H9 (cell line): Measurements from ENCODE around the gene OR6N1. TPM values are rescaled to one million over a fixed set of nuclear protein-coding genes. Genes with fewer than 3 reads are reported as not detected.

ENCODE experiments used
- DNase-seq: peaks from one replicate; pipeline ENCODE4 v3.0.0-alpha.2; 2017
- H2AFZ ChIP-seq: one replicate; pipeline ENCODE4 v1.6.1; 2013; ENCODE audit warnings: mild to moderate bottlenecking, low read length, control low read depth, moderate library complexity
- H2AK5ac ChIP-seq: 2 replicates; pipeline ENCODE4 v1.6.1; 2013; ENCODE audit warnings: low read length, control low read depth, mixed read lengths; ENCODE audit not compliant: insufficient read length
- H2BK120ac ChIP-seq: one replicate; pipeline ENCODE4 v1.6.1; 2013; ENCODE audit warnings: low read depth, mild to moderate bottlenecking, low read length, control low read depth, inconsistent platforms; ENCODE audit not compliant: poor library complexity, severe bottlenecking
- H2BK12ac ChIP-seq: 2 replicates; pipeline ENCODE4 v1.6.1; 2013; ENCODE audit warnings: low read length, control low read depth, mixed read lengths, low read depth; ENCODE audit not compliant: insufficient read length
- H2BK15ac ChIP-seq: 2 replicates; pipeline ENCODE4 v1.6.1; 2013; ENCODE audit warnings: low read depth, low read length, control low read depth
- H2BK20ac ChIP-seq: one replicate; pipeline ENCODE4 v1.6.1; 2013; ENCODE audit warnings: low read depth, mild to moderate bottlenecking, low read length, control low read depth, inconsistent platforms; ENCODE audit not compliant: poor library complexity, severe bottlenecking
- H2BK5ac ChIP-seq: 2 replicates; pipeline ENCODE4 v1.6.1; 2013; ENCODE audit warnings: low read length, control low read depth, mixed read lengths; ENCODE audit not compliant: insufficient read length
- H3K14ac ChIP-seq: 2 replicates; pipeline ENCODE4 v1.6.1; 2013; ENCODE audit warnings: low read length, control low read depth; ENCODE audit not compliant: insufficient read depth
- H3K18ac ChIP-seq: 2 replicates; pipeline ENCODE4 v1.6.1; 2013; ENCODE audit warnings: low read depth, mild to moderate bottlenecking, mixed read lengths, low read length, control low read depth; ENCODE audit not compliant: insufficient read length
- H3K23ac ChIP-seq: 2 replicates; pipeline ENCODE4 v1.6.1; 2013; ENCODE audit warnings: low read length, control low read depth, mixed read lengths, low read depth; ENCODE audit not compliant: insufficient read length
- H3K23me2 ChIP-seq: 2 replicates; pipeline ENCODE4 v1.6.1; 2013; ENCODE audit warnings: low read depth, mild to moderate bottlenecking, mixed read lengths, low read length, control low read depth; ENCODE audit not compliant: insufficient read length, poor library complexity, severe bottlenecking
- H3K27ac ChIP-seq: 2 replicates; pipeline ENCODE4 v1.5.1; 2013; ENCODE audit warnings: low read length, control low read depth, mixed read lengths, low read depth; ENCODE audit not compliant: insufficient read length
- H3K27me3 ChIP-seq: 2 replicates; pipeline ENCODE4 v1.6.1; 2013; ENCODE audit warnings: low read length, control low read depth, inconsistent platforms; ENCODE audit not compliant: insufficient read depth
- H3K4ac ChIP-seq: 2 replicates; pipeline ENCODE4 v1.6.1; 2013; ENCODE audit warnings: low read depth, mild to moderate bottlenecking, control low read depth, inconsistent platforms, low read length, moderate library complexity
- H3K4me1 ChIP-seq: 2 replicates; pipeline ENCODE4 v1.6.1; 2013; ENCODE audit warnings: low read length, control low read depth, inconsistent platforms; ENCODE audit not compliant: insufficient read depth
- H3K4me2 ChIP-seq: 2 replicates; pipeline ENCODE4 v1.6.1; 2013; ENCODE audit warnings: low read length, control low read depth, mixed read lengths; ENCODE audit not compliant: insufficient read length, insufficient read depth
- H3K56ac ChIP-seq: 2 replicates; pipeline ENCODE4 v1.6.1; 2013; ENCODE audit warnings: low read depth, mild to moderate bottlenecking, mixed read lengths, low read length, control low read depth; ENCODE audit not compliant: insufficient read length
- H3K79me1 ChIP-seq: 2 replicates; pipeline ENCODE4 v1.6.1; 2013; ENCODE audit warnings: low read depth, mild to moderate bottlenecking, moderate library complexity, low read length, control low read depth, inconsistent platforms; ENCODE audit not compliant: insufficient read depth, poor library complexity, severe bottlenecking
- H3K79me2 ChIP-seq: 2 replicates; pipeline ENCODE4 v1.6.1; 2013; ENCODE audit warnings: low read length, control low read depth, inconsistent platforms; ENCODE audit not compliant: insufficient read depth
- H3K9ac ChIP-seq: 2 replicates; pipeline ENCODE4 v1.6.1; 2013; ENCODE audit warnings: low read length, control low read depth, mixed read lengths; ENCODE audit not compliant: insufficient read length; ENCODE audit errors: extremely low read depth
- H3K9me3 ChIP-seq: one replicate; pipeline ENCODE4 v1.6.1; 2013; ENCODE audit warnings: low read depth, low read length, inconsistent platforms; ENCODE audit not compliant: control insufficient read depth
- H3T11ph ChIP-seq: one replicate; pipeline ENCODE4 v1.6.1; 2013; ENCODE audit warnings: mild to moderate bottlenecking, low read length, control low read depth, inconsistent platforms
- H4K20me1 ChIP-seq: one replicate; pipeline ENCODE4 v1.6.1; 2013; ENCODE audit not compliant: control insufficient read depth, insufficient read length, insufficient read depth
- H4K5ac ChIP-seq: 2 replicates; pipeline ENCODE4 v1.6.1; 2013; ENCODE audit warnings: low read depth, mild to moderate bottlenecking, mixed read lengths, low read length, control low read depth; ENCODE audit not compliant: insufficient read length
- H4K8ac ChIP-seq: replicated peaks from 2 replicates; pipeline ENCODE4 v1.6.1; 2013; ENCODE audit warnings: low read length, control low read depth, mixed read lengths, low read depth; ENCODE audit not compliant: insufficient read length
- H4K91ac ChIP-seq: 2 replicates; pipeline ENCODE4 v1.6.1; 2013; ENCODE audit warnings: low read depth, mild to moderate bottlenecking, moderate library complexity, mixed read lengths, low read length, control low read depth; ENCODE audit not compliant: insufficient read length
- H3K27ac Mint-ChIP-seq, 3 experiments: 2 replicates in 2 of 3; 3 replicates in 1 of 3; pipeline ENCODE4 v1.8.0; 2020 to 2021; ENCODE audit warnings: mixed read lengths in 3 of 3, mild to moderate bottlenecking in 1 of 3, moderate library complexity in 1 of 3
- H3K27me3 Mint-ChIP-seq: 2 replicates; pipeline ENCODE4 v1.8.0; 2021; ENCODE audit warnings: low read depth, mild to moderate bottlenecking, moderate library complexity, mixed read lengths
- H3K36me3 Mint-ChIP-seq, 3 experiments: 2 replicates in 2 of 3; 3 replicates in 1 of 3; pipeline ENCODE4 v1.8.0; 2020 to 2021; ENCODE audit warnings: low read depth in 3 of 3, mixed read lengths in 3 of 3; ENCODE audit not compliant: insufficient read depth in 1 of 3
- H3K4me1 Mint-ChIP-seq, 2 experiments: 2 replicates each; pipeline ENCODE4 v1.8.0; 2020; ENCODE audit warnings: mixed read lengths in 2 of 2
- H3K4me3 Mint-ChIP-seq, 2 experiments: 2 replicates in 1 of 2; 3 replicates in 1 of 2; pipeline ENCODE4 v1.8.0; 2020 to 2021; ENCODE audit warnings: mild to moderate bottlenecking in 2 of 2, mixed read lengths in 2 of 2, moderate library complexity in 1 of 2
- H3K9me3 Mint-ChIP-seq, 2 experiments: 2 replicates in 1 of 2; 3 replicates in 1 of 2; pipeline ENCODE4 v1.8.0; 2020; ENCODE audit warnings: mild to moderate bottlenecking in 2 of 2, mixed read lengths in 2 of 2, moderate library complexity in 1 of 2
- WGBS: extraction: QIAGEN DNeasy Blood & Tissue Kit; methylation state at CpG from one replicate; pipeline ENCODE4 v1.1.7; 2013; ENCODE audit warnings: missing lambda C conversion rate, low lambda C conversion rate, mixed read lengths; ENCODE audit not compliant: insufficient read length; ENCODE audit errors: extremely low coverage; 5-methylcytosine and 5-hydroxymethylcytosine counted together
- total RNA-seq: library from RNA; stranded (reverse); gene quantifications from 2 replicates; pipeline ENCODE4 v1.2.1, GENCODE V29; 2021
- TF ChIP-seq, protein P1 (sequence below): fragments of 200-600 bp; sonication (generic); conservative IDR thresholded peaks from 3 replicates; pipeline ENCODE4 v1.8.0; 2021; ENCODE audit warnings: antibody characterized with exemption, mild to moderate bottlenecking

Gene OR6N1
- total RNA-seq, 1 experiment from 2014 or later: not detected

DNA sequence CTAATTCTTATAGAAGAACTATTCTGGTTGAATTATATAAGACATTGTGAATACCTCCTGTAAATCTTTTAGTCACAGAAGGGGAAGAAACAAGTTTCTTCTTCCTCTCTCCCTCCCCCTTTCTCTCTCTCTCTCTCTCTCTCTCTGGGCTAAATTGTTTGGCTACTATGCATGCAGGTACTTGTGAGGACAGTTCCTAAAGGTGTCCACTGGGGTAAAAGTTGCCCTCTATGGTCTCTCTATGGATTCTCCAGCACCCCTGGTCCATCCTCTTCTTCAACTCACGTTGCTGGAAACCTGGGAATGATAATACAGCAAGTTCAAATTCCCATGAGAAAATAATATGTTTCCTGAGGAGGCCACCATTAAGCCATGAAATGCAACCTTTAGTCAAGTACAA, 57.2 kb downstream of the OR6N1 start:
- Histone ChIP-seq H4K91ac (no peak overlapping the region), H2BK5ac (no peak overlapping the region), H2AK5ac (no peak overlapping the region), H3K79me2 (no peaks in the 10 kb centered on the region), H3K9me3 (no peaks in the 10 kb centered on the region), H4K8ac (no peak overlapping the region), H3K27me3 (no peaks in the 10 kb centered on the region), H2BK12ac (no peak overlapping the region), H3K9ac (no peak overlapping the region), H4K5ac (no peak overlapping the region), H3K79me1 (no peaks in the 10 kb centered on the region), H4K20me1 (no peaks in the 10 kb centered on the region), H2AFZ (no peak overlapping the region), H3K4ac (no peak overlapping the region), H3T11ph (no peak overlapping the region), H3K18ac (no peak overlapping the region), H3K14ac (no peak overlapping the region), H3K23ac (no peak overlapping the region), H2BK120ac (no peak overlapping the region), H2BK20ac (no peak overlapping the region), H3K4me2 (no peak overlapping the region), H3K23me2 (no peaks in the 10 kb centered on the region), H3K4me1 (no peaks in the 10 kb centered on the region), H3K56ac (no peak overlapping the region), H3K27ac (no peak overlapping the region), H2BK15ac (no peak overlapping the region)
- TF ChIP-seq, protein P1, sequence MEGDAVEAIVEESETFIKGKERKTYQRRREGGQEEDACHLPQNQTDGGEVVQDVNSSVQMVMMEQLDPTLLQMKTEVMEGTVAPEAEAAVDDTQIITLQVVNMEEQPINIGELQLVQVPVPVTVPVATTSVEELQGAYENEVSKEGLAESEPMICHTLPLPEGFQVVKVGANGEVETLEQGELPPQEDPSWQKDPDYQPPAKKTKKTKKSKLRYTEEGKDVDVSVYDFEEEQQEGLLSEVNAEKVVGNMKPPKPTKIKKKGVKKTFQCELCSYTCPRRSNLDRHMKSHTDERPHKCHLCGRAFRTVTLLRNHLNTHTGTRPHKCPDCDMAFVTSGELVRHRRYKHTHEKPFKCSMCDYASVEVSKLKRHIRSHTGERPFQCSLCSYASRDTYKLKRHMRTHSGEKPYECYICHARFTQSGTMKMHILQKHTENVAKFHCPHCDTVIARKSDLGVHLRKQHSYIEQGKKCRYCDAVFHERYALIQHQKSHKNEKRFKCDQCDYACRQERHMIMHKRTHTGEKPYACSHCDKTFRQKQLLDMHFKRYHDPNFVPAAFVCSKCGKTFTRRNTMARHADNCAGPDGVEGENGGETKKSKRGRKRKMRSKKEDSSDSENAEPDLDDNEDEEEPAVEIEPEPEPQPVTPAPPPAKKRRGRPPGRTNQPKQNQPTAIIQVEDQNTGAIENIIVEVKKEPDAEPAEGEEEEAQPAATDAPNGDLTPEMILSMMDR: 0 out of 3 replicates have a peak, but pooled peaks have one; percentile 20
- Mint-ChIP-seq H3K27me3 (no peaks in the 10 kb centered on the region; the same call in 1 of the 2 replicates), H3K36me3 (no peaks in the 10 kb centered on the region), H3K4me1 (no peaks in the 10 kb centered on the region), H3K9me3 (no peaks in the 10 kb centered on the region), H3K27ac (no peak overlapping the region), H3K4me3 (no peak overlapping the region)
- no CpG with 5 or more reads among the region's 1 CpG for WGBS
- DNase-seq: no peak

Other genes with a start within 250 kb of the OR6N1 start
- not detected in 2 replicates for gene OR6Y1, start 217.8 kb downstream of the OR6N1 start, total RNA-seq
- not detected in 2 replicates for gene OR6P1, start 201.6 kb downstream of the OR6N1 start, total RNA-seq
- not detected in 2 replicates for gene OR10X1, start 192.3 kb downstream of the OR6N1 start, total RNA-seq
- gene OR10Z1, start 166.9 kb downstream of the OR6N1 start, total RNA-seq: not detected in 2 replicates
- gene SPTA1, start 85.5 kb downstream of the OR6N1 start, total RNA-seq: not detected in 2 replicates
- gene OR6K2, start 71.5 kb downstream of the OR6N1 start, total RNA-seq: not detected in 2 replicates
- gene OR6K3, start 51.5 kb downstream of the OR6N1 start, total RNA-seq: not detected in 2 replicates
- not detected in 2 replicates for gene OR6K6, start 17.5 kb downstream of the OR6N1 start, total RNA-seq
- not detected in 2 replicates for gene OR6N2, start 9.0 kb upstream of the OR6N1 start, total RNA-seq
- gene MNDA, start 59.2 kb upstream of the OR6N1 start, total RNA-seq: not detected in 2 replicates
- not detected in 2 replicates for gene PYHIN1, start 159.4 kb upstream of the OR6N1 start, total RNA-seq
- gene IFI16, start 237.7 kb upstream of the OR6N1 start, total RNA-seq: 2.9 and 3.4 TPM in 2 replicates